ENCODE data around the gene DDRGK1. TPM values are rescaled to one million over a fixed set of nuclear protein-coding genes. Genes with fewer than 3 reads are reported as not detected.

DDRGK1 gene
- total RNA-seq, 1 experiment from 2014 or later: 97.7 TPM

Other genes starting within 250 kb of the DDRGK1 start
- 1.6 TPM in 1 of 2 replicates, not detected in the other for gene GNRH2, start 161.1 kb downstream of the DDRGK1 start, total RNA-seq (2014; rRNA removed)
- gene MRPS26, start 158.6 kb downstream of the DDRGK1 start, total RNA-seq (2014; rRNA removed): 182 and 280 TPM in 2 replicates
- gene OXT, start 133.1 kb downstream of the DDRGK1 start, total RNA-seq (2014; rRNA removed): not detected in 2 replicates
- not detected in 2 replicates for gene AVP, start 120.0 kb downstream of the DDRGK1 start, total RNA-seq (2014; rRNA removed)
- gene FASTKD5, start 44.8 kb downstream of the DDRGK1 start, total RNA-seq (2014; rRNA removed): 16.8 and 25.2 TPM in 2 replicates
- 4.3 and 4.5 TPM in 2 replicates for gene UBOX5, start 44.8 kb downstream of the DDRGK1 start, total RNA-seq (2014; rRNA removed)
- gene LZTS3, start 31.1 kb downstream of the DDRGK1 start, total RNA-seq (2014; rRNA removed): 6.4 and 8.9 TPM in 2 replicates
- gene ITPA, start 4.8 kb upstream of the DDRGK1 start, total RNA-seq (2014; rRNA removed): 117 and 121 TPM in 2 replicates
- 23.7 and 26.8 TPM in 2 replicates for gene SLC4A11, start 34.5 kb upstream of the DDRGK1 start, total RNA-seq (2014; rRNA removed)
- 2.3 and 2.5 TPM in 2 replicates for gene DNAAF9, start 203.0 kb upstream of the DDRGK1 start, total RNA-seq (2014; rRNA removed)